Hematopoietic multipotent progenitor cell treated with erythropoietin and hydrocortisone succinate and interleukin-3 and kit ligand, for 4 days (in vitro differentiated cells): ENCODE measurements around the gene ALDH3A1.

Experiments used
- DNase-seq: peaks from one replicate; pipeline ENCODE4 v3.0.0-alpha.2; 2015

ALDH3A1 gene

DNA sequence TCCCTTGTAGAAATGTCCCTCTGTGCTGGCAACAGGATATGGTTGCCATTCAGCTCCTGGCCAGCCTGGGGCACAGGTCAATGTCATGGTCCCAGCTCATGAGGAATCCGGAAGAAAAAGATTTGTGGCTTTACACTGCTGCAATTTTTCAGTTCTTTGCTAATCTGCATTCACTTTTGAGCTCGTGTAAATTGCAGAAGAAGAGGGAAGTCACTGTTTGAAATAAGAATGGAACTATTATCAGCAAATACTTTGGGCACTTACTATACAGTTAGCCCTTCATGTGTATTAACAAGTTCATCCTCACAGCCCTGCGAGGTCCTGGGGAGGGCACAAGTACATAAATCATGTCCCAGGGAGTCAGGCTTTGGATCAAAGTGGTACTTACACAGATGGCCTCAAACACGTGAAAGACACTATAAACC lies 45.9 kb downstream of the ALDH3A1 start:
- no peak for DNase-seq
